HL-60 (cell line): Measurements from ENCODE around the gene CKAP5.

Source experiments
- CTCF ChIP-seq: IDR thresholded peaks from one replicate; pipeline ENCODE4 v1.5.1; 2011; ENCODE audit warnings: low read length, control low read depth, inconsistent platforms; ENCODE audit not compliant: insufficient read depth
- GABPA ChIP-seq: IDR thresholded peaks from 2 replicates; pipeline ENCODE4 v1.6.1; 2012; ENCODE audit warnings: low read depth
- POLR2AphosphoS5 ChIP-seq: IDR thresholded peaks from 2 replicates; pipeline ENCODE4 v1.6.1; 2012; ENCODE audit warnings: low read depth

DNA sequence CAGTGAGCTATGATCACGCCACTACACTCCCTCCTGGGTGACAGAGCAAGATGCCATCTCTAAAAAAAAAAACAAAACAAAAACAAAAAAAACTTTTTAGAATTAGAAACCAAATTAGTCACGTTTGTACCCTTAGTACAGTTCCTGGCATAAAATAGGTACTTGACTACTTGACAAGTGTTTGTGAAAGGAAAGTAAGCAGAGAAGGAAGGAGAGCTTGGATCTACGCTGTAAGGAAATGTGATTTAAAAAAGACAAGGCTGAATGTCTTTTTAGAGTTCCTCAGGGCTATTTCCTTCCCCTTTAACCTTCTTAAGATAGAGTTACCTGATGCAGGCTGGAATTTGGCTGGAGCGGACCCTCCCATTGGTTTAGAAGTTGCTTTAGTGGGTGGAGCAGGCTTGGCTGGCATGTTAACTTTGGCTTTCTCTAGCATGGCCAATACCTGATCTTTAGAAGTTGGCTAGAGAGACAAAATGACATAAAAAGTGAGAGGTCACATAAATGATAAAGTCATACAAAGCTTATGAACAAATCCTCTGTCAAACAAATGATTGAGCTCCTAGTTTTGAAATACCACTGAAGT lies 76.4 kb downstream of the CKAP5 start:
- TF ChIP-seq CTCF, result no peak
- no peak for TF ChIP-seq POLR2AphosphoS5
- TF ChIP-seq GABPA, result no peak
